GM19455 (cell line): Measurements from ENCODE around the gene COL15A1.
"Not testable (repeated sequence)": the region's sequence is repeated elsewhere in the genome, so short reads cannot be mapped to it uniquely, and the experiment has no call there.

Experiments used
- ATAC-seq: cut with Tn5 transposase; IDR thresholded peaks from one replicate; pipeline ENCODE4 v1.9.1; 2021; ENCODE audit not compliant: unreplicated experiment

COL15A1 gene

DNA sequence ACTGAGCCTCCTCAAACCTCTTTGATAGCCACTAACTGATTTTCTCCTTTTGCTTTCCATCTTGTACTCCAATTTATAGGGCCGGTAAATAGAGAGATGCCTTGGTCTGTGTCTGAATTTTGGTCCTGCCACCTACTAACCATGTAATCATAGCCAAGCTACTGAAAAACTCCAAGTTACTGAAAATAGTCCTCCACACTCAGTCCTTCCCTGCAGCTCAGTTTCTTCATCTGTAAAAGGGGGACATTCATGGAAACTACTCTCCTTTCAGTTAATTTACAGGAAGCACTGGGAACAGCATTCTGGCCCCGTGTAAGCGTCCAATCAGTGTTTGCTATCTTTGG lies 131.2 kb downstream of the COL15A1 start:
- no peak for ATAC-seq

DNA sequence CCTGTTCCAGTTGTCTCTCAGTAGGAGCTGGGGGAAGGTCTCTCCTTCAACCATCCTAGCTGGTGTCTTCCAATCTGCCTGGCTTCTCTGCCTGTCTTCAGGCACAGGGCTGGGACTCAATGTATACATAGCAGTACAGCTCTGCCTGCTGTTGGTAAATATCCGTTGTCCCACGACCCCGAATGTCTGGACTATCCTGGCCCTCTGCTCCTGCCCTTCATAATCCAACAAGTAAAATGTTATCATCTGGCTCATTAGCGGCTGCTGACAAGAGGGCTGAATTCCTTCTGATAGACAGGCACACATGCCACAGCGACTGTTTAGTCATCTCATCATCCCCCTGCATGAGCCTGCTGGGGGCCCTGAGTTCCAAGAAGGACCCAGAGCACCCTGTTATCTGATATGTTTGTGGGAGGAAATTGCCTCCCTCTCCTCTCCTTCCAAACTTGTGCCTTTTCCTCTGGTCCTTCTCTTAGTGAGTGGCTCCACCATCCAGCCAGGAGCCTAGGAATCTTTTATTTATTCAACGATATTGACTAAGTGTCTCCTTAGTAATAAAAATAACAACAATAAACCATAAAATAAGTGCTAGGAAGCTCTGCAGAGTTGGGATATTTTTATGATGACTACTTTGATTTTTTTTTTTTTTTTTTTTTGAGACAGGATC lies 131.7 kb downstream of the COL15A1 start:
- ATAC-seq, result no peak

DNA sequence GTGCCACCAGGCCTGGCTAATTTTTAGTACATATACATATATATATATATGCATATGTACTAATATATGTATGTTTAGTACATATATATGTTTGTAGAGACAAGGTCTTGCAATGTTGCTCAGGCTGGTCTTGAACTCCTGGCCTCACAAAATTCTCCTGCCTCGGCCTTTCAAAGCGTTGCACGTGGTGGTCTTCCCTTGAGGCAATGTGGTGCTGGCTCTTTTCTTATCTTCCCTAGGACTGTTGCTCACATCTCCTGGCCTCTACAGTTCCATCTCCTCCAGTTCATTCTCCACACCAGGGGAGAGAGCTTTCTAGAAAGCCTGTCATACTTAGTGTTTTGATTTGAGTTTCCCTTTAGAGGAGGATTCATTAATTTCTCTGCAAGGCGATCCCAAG lies 132.3 kb downstream of the COL15A1 start:
- no peak for ATAC-seq

DNA sequence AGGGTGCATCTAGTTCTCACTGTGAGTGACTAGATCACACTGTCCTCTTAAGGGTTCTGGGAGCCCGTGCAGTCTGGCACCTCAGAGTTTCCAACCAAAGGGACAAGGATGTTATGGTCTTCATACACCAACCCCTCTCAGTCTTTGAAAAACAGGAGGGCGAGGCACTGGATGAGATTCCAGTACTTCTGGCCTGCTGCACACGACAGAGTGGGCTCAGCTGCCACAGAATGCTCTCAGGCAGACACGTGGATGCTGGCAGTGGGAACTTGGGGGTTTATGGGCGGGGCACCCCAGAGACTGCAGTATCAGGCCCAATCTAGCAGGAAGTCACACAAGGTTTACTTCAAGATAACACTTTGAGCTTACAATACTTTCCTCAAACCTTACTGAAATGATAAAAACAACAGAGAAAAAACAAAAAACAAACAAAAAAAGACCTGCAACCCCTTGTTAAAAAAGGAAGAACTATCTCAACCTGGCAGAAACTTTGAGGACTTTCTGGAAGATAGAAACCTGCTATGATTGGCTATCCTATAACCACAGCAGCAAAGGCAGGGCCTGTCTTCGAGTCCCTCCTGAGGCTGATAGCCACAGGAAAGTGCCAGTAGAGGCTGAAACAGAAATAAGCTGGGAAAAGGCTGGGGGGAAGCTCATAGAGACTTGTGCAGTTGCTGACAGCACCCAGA lies 132.9 kb downstream of the COL15A1 start:
- ATAC-seq, result no peak

DNA sequence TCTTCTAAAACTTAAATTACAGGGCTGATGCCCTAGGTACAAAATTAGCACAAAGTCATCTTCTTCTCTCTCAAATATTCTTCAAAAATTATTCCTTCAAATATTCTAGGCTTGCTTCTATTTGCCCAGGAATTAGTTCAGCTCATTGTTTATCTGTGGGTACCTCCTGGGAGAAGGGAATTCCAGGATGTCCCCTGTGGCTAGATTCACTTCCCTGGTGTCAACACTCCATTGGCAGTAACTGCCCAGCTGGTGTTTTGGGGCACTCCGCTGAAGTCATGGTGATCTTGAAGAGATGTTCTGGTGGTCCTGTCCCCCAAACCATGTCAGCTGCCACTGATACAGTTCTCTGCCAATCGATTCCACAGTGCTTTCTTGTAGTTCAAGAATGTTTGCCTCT lies 135.0 kb downstream of the COL15A1 start:
- ATAC-seq, result no peak

DNA sequence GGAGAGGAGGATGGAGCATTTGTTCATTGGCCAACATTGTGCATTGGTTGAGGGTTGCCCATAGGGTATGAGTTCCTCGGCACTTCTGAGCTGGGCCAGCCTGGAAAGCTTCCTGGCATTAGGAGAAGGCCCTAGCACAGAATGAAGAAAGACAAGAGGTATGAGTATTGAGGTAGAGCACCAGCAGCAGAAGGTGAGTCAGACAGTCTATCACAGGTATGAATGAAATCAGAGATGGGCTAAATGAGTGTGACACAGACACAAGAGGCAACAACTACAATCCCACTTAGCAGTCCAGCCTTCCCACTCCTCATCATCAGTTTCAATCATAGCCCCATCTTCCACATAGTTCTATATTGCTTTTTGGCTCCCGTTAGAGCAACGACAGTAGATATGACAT lies 135.8 kb downstream of the COL15A1 start:
- ATAC-seq, result no peak

DNA sequence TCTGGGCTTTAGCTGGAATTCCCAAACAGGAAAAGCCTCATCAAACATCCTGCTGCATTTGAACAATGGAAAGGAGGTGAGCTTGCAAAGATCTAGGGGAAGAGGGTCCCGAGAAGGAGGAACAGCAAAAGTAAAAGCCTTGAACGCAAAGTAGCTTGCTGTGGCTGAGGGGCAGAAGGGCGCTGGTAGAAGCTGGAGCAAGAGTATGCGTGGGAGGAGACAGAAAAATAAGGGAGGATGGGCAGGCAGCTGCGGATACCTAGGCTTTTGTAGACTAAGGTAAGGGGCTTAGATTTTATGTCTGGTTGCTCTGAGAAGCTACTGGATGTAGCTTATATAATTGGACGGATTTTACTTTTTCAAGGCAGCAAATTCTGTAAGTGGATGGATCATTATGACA lies 139.3 kb downstream of the COL15A1 start:
- ATAC-seq, result no peak

DNA sequence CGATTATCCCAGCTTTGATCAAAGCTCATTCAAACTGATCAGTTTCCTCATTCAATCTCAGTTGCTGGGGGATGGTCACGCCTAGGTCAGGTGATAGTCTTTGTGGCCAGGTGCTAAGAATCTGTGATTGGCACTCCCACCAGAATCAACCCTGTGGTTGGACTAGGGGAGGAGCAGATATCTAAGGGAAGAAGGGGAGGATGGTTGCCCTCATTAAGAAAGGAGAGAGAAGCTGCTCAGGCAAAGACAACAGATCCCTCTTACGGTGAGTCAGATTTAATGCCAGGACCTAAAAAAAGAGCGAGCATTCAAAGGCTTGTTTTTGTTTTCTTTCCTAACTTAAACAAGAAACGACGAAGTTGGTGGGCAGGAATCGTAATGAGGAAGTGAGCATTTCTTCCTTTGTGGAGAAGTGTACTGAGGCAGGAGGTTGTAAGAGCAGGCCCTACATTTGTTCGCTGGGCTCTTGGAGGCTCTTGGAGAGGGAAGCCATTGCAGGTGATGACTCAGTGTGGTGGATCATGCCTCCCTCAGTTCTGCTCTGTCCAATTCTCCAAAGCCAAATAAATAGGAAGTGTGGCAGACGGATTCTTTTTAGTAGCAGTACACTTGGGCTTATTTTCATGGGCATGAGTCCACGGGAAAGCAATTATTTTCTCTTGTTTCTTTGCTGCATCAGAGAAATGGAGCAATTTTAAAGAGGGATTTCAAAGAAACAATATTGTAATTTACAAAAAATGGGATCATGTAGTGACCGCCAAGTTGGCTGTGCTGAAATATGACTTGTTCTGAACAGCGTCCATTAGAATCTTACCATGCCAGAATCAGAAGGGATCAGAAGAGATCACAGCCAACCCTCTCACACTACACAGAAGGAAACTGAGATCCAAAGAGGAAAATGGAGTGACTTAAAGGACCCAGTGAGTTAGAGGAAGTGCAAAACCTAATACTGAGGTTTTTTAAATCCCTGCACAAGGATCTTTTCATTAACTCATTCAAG lies 142.5 kb downstream of the COL15A1 start:
- no peak for ATAC-seq

DNA sequence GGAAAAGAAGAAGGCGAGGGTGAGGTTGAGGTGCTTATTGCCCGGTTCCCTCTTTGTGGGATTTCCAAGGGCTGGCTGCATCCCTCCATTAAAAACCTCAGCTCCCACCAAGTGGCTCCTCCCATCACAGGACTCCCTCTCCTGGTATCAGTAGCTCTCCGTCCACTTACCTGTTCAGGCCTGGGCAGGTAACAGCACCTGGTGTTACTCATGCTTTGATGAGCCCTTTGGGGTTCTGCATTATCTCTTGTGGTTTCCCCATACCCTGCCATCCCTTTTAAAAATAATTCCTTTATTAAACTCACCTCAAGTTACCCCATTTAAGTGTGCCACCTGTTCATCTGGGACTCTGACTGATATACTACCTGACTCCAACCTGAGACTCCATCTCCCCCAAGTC lies 143.8 kb downstream of the COL15A1 start:
- no peak for ATAC-seq

DNA sequence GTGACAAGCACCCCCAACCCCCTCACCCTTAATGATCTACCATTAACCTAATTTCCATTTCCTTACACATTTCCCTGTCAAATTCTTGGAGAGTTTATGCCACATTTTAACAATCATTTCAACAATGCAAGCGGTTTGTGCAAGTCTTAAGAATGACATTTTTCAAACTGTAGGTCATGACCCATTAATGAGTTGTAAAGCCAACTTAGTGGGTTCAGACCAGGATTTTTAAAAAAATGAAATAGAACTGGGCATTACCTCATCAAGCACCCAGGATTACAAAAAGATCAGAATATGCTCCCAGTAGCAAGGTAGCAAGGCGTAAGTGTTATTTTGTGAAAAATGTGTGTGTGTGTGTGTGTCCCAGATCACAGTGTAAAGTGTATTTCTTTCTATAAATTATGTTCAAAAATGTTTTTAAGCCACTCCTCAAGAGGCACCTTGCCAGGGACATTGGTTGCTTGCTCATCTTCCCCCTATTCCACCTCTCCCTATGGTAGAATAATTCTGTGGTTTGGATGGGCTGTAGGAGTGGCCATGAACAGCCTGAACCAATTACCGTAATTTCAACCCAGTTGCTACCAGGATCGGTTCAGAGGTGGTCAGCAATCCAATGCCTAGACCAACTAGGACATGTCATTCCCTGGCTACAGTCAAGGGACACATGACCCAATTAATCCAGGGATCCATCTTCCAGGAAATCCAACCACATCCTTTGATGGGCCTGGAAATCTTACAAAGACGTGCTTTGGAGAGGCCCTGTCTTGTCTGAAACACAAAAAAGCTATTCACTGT lies 146.8 kb downstream of the COL15A1 start:
- no peak for ATAC-seq

DNA sequence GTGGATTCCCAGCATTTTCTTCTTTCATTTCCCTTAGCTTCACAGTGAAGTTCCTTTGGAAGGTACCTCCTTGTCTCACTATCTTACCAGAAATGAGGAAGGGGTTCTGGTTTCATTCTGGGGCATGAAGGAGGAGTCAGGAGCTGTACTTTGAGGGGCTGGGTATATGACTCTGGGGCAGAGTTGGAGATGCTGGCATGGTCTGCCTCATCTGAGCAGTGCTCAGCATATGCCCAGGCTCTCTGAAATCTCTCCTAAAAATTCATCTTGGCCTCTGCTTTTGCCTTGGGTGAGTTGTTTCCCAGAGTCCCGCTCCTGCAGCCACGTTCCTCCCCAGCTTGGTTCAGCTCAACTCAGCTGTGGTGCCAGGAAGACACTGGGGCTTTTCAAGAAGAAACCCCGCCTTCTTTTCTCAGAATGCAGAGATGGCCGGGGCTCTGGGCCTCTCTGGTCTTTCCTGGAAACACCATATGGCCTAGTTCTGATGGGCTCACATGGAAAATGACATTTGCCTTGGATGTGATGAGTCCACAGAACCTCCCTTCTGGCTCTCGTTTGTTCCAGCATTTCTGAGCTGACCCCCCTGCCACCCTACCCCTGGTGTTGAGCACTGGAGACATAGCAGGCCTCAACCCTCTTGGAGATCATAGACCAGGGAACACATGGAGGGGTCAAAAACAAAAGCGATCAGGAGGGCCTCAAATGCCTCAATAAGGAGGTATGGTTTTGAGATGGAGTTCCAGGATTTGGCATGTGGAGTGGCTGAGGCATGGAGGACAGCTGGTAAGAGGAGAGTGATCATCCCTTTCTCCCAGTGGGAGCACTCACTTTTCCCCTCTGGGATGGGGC lies 149.2 kb downstream of the COL15A1 start:
- ATAC-seq, result no peak

DNA sequence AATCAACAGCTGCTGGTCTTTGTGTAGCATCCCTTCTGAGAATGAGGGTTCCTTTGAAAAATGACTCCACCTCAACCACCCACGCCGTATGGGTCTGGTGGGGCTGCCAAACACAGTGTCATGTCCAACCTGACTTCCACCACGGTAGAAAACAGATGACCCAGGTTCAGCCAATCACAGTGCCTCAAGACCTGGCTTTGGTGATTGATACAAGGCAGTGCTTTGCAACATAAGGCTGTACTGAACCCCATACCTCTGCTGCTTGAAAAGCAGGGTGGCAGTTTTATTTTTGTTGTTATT lies 149.7 kb downstream of the COL15A1 start:
- no peak for ATAC-seq

DNA sequence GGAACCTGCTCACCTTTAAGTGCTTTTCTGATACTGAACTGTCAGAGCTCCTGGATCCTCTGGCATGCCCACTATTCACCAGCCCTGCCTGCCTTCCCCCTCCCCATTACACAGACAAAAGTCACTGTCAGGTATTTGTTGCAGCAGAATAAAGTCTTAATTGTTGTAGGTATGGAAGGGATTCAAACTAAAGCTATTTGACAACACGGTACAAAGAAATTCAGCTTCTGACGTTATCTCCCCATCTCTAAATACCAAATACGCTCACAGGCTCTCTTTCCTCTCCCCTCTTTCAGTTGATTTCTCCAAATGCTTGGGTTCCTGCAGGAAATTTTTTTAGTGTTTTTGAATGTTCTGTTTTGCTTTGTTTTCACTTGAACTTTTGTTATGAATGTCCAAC lies 151.9 kb downstream of the COL15A1 start:
- no peak for ATAC-seq

DNA sequence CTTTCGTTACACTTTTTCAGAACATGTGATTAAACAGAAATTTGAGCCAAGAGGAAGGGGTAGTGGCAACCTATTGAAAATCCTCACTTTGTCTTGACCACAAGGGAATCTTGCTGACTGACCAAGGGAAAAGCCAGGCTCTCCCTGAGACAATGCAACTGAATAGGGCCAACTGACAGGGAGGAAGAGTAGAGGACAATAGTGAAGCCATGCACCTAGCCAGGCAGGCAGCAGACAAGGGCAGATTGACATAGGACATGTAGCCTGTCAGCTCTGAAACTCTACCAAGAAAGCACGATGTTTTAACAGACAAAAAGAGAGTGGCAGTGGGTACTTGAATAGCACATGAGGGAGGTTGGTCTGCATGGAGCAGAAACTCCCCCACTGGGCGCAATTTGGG lies 152.7 kb downstream of the COL15A1 start:
- no peak for ATAC-seq

DNA sequence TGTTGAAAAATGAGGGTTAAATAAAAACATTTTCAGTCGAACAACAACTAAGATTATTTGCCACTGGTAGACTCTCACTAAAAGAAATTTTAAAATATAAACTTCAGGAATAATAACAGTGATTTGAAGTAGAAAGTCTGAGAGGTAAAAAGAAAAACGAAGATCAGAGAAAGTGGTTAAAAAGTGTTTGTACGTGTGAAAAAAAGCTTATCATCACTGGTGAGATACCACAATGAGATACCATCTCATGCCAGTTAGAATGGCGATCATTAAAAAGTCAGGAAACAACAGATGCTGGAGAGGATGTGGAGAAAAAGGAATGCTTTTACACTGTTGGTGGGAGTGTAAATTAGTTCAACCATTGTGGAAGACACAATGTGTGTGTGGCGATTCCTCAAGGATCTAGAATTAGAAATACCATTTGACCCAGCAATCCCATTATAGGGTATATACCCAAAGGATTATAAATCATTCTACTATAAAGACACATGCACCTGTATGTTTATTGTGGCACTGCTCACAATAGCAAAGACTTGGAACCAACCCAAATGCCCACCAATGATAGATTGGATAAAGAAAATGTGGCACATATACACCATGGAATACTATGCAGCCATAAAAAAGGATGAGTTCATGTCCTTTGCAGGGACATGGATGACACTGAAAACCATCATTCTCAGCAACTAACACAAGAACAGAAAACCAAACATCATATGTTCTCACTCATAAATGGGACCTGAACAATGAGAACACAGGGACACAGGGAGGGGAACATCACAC lies 156.3 kb downstream of the COL15A1 start:
- not testable (repeated sequence) for ATAC-seq

DNA sequence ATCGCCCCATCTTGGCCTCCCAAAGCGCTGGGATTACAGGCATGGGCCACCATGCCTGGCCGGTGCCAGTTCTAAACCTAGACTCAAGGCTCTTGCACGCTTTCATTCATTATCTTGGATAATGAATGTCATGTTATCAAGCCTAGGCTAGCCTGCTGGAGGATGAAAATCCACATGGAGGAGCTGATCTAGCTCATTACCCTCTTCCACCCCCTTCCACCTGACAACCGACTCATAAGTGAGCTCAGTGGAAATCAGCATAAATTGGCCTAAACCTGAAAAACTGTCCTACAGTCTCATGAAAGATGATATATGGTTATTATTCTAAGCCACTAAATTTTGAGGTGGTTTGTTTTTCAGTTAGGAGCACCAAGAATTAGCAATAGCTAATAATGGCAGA lies 157.6 kb downstream of the COL15A1 start:
- ATAC-seq, result no peak

DNA sequence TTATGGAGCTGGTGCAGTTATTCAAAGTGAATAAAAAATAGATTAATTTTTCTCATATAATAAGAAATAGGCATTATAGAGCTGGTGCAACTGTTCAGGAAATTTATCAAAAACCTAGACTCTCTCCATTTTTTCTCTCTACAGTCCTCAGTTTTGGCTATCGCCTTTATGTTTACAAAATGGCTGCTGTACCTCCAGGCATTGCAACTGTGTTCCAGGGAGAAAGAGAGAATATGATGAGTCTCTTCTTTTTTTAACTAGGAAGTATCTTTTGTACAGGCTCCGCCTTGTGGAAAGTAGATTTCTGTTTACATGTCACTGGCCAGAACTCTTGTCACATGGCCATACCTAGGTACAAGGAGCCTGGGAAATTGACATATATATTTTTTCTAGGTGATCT lies 158.1 kb downstream of the COL15A1 start:
- no peak for ATAC-seq

DNA sequence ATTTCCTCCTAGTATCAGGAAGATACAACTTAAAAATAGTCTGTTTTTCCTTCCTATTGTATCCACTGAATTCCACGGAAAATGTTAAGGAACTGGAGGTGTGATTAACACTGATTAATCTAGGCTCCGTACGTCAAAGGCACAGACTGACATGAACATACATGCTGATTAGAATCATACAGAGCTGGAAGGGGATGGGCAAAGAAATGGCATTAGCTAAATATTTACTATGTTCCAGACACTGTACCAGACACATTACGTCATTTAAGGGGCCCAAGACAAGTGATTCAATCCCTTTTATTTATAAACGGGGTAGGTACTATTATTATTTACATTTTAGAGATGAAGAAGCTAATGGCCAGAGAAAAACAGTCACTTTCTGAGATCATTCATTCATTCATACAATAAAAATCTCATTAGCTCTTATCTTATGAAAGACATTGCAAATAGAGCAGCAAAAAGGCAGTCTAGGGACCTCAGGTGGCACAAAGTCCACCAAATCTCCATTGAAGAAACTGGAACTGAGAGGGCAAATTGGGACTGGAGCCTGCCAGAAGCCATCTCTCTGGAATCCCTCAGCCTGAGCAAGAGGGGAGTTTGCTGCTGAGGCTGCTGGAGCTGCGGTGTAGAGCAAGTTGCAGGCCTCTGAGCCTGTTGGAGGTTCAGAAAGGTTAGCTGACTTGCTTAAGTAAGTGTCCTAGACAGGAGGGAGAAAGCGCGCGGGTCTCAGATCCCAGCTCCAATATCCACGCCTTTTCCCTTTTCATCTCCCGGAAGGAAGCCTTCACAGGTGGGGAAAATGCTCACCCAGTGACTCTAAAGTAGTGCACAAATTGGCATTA lies 159.6 kb downstream of the COL15A1 start:
- ATAC-seq, result no peak
